SK-N-SH treated with all-trans-retinoic acid at 6 μM for 48 hours (cell line): ENCODE data around the gene FAM117B.

ENCODE experiments used
- ATAC-seq: fragments of 200-7000 bp; cut with Tn5 transposase; 3 replicates; pipeline ENCODE4 v1.9.1; 2020; ENCODE audit warnings: mild to moderate bottlenecking, moderate library complexity
- BACH2 ChIP-seq: fragments of 250-450 bp; sonication (Bioruptor Pico); IDR thresholded peaks from 2 replicates; pipeline ENCODE4 v1.9.0; 2021; ENCODE audit warnings: mild to moderate bottlenecking, borderline replicate concordance
- GLIS3 ChIP-seq: fragments of 250-450 bp; sonication (Bioruptor Pico); IDR thresholded peaks from 2 replicates; pipeline ENCODE4 v1.5.0; 2020; ENCODE audit warnings: mild to moderate bottlenecking, moderate library complexity
- ISL1 ChIP-seq: fragments of 250-450 bp; sonication (Bioruptor Pico); IDR thresholded peaks from 2 replicates; pipeline ENCODE4 v2.1.2; 2022; ENCODE audit warnings: mild to moderate bottlenecking, moderate library complexity
- PPARA ChIP-seq: fragments of 250-450 bp; sonication (Bioruptor Pico); IDR thresholded peaks from 2 replicates; pipeline ENCODE4 v1.5.0; 2020; ENCODE audit warnings: mild to moderate bottlenecking, borderline replicate concordance
- RARB ChIP-seq: fragments of 250-450 bp; sonication (Bioruptor Pico); IDR thresholded peaks from 2 replicates; pipeline ENCODE4 v1.8.0; 2021; ENCODE audit warnings: mild to moderate bottlenecking, moderate library complexity
- SNAI2 ChIP-seq: fragments of 250-450 bp; sonication (Bioruptor Pico); IDR thresholded peaks from 2 replicates; pipeline ENCODE4 v1.5.0; 2020; ENCODE audit warnings: mild to moderate bottlenecking, moderate library complexity
- ZFP3 ChIP-seq: fragments of 250-450 bp; sonication (Bioruptor Pico); IDR thresholded peaks from 2 replicates; pipeline ENCODE4 v1.5.0; 2020; ENCODE audit warnings: mild to moderate bottlenecking, moderate library complexity
- ZFP30 ChIP-seq: fragments of 450-650 bp; formaldehyde crosslinking; IDR thresholded peaks from 2 replicates; pipeline ENCODE4 v1.5.0; 2022; ENCODE audit warnings: mild to moderate bottlenecking, moderate library complexity
- ZNF565 ChIP-seq: fragments of 450-650 bp; formaldehyde crosslinking; conservative IDR thresholded peaks from 2 replicates; pipeline ENCODE4 v1.5.0; 2020; ENCODE audit warnings: low read depth, mild to moderate bottlenecking, moderate library complexity
- ZNF70 ChIP-seq: fragments of 450-650 bp; formaldehyde crosslinking; IDR thresholded peaks from 2 replicates; pipeline ENCODE4 v1.5.0; 2020; ENCODE audit warnings: mild to moderate bottlenecking, moderate library complexity
- ZNF8 ChIP-seq: fragments of 450-650 bp; formaldehyde crosslinking; IDR thresholded peaks from 2 replicates; pipeline ENCODE4 v1.5.0; 2020; ENCODE audit warnings: mild to moderate bottlenecking, moderate library complexity
- TF ChIP-seq, protein P1 (sequence below): fragments of 250-450 bp; sonication (Bioruptor Pico); IDR thresholded peaks from 2 replicates; pipeline ENCODE4 v1.8.0; 2020; ENCODE audit warnings: mild to moderate bottlenecking, moderate library complexity, borderline replicate concordance
- TF ChIP-seq, protein P2 (sequence below): fragments of 250-450 bp; sonication (Bioruptor Pico); IDR thresholded peaks from 2 replicates; pipeline ENCODE4 v1.5.0; 2020; ENCODE audit warnings: mild to moderate bottlenecking, moderate library complexity
- TF ChIP-seq, protein P3 (sequence below): fragments of 250-450 bp; sonication (Bioruptor Pico); IDR thresholded peaks from 2 replicates; pipeline ENCODE4 v1.8.0; 2021; ENCODE audit warnings: low read depth, mild to moderate bottlenecking, moderate library complexity, borderline replicate concordance
- TF ChIP-seq, protein P4 (sequence below): fragments of 250-450 bp; sonication (Bioruptor Pico); IDR thresholded peaks from 2 replicates; pipeline ENCODE4 v1.5.1; 2021; ENCODE audit warnings: mild to moderate bottlenecking, moderate library complexity

Gene FAM117B

DNA sequence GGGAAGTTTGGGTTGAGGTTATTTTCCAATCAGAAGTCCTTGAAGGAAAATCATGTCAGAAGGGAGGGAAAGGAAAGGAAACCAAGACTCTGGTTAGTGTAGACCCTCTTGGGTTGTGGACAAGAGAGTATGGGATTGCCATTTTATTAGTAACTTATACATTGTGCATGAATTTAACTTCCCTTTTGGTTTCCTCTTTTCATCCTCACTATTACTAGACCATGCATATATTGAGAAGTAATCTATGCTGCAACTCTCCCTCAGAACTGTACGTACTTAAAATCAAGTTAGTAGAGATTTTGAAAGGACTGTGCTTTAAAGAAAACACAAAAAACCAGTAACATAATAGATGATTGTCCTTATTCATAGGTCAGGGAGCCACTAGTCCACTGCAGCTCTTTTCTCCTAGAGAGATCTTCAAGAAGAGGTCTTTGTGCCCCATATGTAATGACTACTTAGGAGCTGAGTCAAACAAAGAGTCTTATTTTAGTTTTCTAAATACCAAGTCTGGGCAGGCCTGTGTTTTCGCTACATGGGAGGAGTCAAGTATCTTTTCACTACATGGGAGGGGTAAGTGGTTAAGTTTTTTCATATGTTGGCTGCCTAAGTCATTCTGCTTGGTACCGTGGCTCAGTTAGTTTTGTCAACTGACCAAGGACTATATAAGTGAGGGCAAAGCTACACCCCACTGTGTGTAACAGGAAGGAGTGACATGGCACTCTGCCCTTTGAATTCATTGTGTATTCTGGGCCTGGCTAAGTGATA, 25.2 kb upstream of the FAM117B start (continued):
- TF ChIP-seq ZFP30 (CRISPR knock-in tag) (no peak), GLIS3 (no peak), PPARA (no peak), RARB (CRISPR knock-in tag) (no peak), ZNF565 (CRISPR knock-in tag) (no peak), BACH2 (CRISPR knock-in tag) (no peak)
- TF ChIP-seq, protein P1, sequence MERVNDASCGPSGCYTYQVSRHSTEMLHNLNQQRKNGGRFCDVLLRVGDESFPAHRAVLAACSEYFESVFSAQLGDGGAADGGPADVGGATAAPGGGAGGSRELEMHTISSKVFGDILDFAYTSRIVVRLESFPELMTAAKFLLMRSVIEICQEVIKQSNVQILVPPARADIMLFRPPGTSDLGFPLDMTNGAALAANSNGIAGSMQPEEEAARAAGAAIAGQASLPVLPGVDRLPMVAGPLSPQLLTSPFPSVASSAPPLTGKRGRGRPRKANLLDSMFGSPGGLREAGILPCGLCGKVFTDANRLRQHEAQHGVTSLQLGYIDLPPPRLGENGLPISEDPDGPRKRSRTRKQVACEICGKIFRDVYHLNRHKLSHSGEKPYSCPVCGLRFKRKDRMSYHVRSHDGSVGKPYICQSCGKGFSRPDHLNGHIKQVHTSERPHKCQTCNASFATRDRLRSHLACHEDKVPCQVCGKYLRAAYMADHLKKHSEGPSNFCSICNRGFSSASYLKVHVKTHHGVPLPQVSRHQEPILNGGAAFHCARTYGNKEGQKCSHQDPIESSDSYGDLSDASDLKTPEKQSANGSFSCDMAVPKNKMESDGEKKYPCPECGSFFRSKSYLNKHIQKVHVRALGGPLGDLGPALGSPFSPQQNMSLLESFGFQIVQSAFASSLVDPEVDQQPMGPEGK (CRISPR knock-in tag): no peak
- TF ChIP-seq, protein P2, sequence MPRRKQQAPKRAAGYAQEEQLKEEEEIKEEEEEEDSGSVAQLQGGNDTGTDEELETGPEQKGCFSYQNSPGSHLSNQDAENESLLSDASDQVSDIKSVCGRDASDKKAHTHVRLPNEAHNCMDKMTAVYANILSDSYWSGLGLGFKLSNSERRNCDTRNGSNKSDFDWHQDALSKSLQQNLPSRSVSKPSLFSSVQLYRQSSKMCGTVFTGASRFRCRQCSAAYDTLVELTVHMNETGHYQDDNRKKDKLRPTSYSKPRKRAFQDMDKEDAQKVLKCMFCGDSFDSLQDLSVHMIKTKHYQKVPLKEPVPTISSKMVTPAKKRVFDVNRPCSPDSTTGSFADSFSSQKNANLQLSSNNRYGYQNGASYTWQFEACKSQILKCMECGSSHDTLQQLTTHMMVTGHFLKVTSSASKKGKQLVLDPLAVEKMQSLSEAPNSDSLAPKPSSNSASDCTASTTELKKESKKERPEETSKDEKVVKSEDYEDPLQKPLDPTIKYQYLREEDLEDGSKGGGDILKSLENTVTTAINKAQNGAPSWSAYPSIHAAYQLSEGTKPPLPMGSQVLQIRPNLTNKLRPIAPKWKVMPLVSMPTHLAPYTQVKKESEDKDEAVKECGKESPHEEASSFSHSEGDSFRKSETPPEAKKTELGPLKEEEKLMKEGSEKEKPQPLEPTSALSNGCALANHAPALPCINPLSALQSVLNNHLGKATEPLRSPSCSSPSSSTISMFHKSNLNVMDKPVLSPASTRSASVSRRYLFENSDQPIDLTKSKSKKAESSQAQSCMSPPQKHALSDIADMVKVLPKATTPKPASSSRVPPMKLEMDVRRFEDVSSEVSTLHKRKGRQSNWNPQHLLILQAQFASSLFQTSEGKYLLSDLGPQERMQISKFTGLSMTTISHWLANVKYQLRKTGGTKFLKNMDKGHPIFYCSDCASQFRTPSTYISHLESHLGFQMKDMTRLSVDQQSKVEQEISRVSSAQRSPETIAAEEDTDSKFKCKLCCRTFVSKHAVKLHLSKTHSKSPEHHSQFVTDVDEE (CRISPR knock-in tag): no peak

DNA sequence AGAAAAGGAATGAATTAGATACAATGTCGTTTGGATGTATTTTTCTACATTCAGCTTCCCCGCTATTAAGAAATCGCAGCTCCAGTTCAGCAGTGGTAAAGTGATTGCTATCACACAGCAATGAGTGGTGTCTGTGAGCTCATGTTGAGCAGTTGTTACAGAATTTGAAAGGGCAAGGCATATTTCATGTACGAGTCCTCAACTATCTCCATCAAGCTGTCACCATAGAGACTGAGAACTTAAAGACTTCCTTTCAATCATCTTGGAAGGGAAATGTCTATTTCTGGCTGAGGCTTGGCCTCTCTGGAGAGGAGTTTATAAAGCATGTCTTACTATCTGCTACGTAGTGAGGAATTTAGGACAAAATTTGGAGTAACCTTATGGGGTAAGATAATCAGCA, 24.4 kb upstream of the FAM117B start:
- no peak for TF ChIP-seq GLIS3
- no peak for TF ChIP-seq BACH2 (CRISPR knock-in tag)
- TF ChIP-seq, protein P1 (CRISPR knock-in tag): no peak
- no peak for TF ChIP-seq ZNF70 (CRISPR knock-in tag)
- no peak for TF ChIP-seq ISL1 (CRISPR knock-in tag)
- TF ChIP-seq, protein P3, sequence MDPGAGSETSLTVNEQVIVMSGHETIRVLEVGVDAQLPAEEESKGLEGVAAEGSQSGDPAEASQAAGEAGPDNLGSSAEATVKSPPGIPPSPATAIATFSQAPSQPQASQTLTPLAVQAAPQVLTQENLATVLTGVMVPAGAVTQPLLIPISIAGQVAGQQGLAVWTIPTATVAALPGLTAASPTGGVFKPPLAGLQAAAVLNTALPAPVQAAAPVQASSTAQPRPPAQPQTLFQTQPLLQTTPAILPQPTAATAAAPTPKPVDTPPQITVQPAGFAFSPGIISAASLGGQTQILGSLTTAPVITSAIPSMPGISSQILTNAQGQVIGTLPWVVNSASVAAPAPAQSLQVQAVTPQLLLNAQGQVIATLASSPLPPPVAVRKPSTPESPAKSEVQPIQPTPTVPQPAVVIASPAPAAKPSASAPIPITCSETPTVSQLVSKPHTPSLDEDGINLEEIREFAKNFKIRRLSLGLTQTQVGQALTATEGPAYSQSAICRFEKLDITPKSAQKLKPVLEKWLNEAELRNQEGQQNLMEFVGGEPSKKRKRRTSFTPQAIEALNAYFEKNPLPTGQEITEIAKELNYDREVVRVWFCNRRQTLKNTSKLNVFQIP: no peak
- no peak for TF ChIP-seq ZNF8 (CRISPR knock-in tag)
- TF ChIP-seq ZFP30 (CRISPR knock-in tag): no peak
- no peak for TF ChIP-seq ZFP3 (CRISPR knock-in tag)
- TF ChIP-seq, protein P4, sequence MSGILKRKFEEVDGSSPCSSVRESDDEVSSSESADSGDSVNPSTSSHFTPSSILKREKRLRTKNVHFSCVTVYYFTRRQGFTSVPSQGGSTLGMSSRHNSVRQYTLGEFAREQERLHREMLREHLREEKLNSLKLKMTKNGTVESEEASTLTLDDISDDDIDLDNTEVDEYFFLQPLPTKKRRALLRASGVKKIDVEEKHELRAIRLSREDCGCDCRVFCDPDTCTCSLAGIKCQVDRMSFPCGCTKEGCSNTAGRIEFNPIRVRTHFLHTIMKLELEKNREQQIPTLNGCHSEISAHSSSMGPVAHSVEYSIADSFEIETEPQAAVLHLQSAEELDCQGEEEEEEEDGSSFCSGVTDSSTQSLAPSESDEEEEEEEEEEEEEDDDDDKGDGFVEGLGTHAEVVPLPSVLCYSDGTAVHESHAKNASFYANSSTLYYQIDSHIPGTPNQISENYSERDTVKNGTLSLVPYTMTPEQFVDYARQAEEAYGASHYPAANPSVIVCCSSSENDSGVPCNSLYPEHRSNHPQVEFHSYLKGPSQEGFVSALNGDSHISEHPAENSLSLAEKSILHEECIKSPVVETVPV: no peak
- no peak for ATAC-seq

DNA sequence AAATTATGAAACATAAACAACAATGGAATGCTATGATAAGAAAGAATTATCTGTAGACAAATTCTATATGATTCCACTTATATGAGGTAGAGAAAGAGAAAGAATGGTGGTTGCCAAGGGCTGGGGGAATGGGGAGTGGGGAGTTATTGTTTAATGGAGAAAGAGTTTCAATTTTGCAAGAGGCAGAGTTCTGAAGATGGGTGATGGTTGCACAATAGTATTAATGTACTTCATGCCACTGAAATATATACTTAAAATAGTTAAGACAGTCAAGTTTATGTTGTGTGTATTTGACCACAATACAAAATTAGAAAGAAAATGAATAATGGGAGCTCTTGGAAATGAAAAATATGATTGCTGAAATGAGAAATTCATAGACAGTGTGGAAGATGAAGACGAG, 22.6 kb upstream of the FAM117B start:
- TF ChIP-seq, protein P1 (CRISPR knock-in tag): no peak
- no peak for TF ChIP-seq SNAI2
- no peak for TF ChIP-seq ZFP3 (CRISPR knock-in tag)
- TF ChIP-seq, protein P4: no peak
- TF ChIP-seq BACH2 (CRISPR knock-in tag): no peak
- TF ChIP-seq GLIS3: no peak
- ATAC-seq: no peak
